Endothelial cell (in vitro differentiated cells): ENCODE measurements around the gene ENOPH1. TPM values are rescaled to one million over a fixed set of nuclear protein-coding genes. Genes with fewer than 3 reads are reported as not detected.

Source experiments
- DNase-seq: peaks from one replicate; pipeline ENCODE4 v3.0.0; 2021; ENCODE audit warnings: low spot score
- H3K27ac Mint-ChIP-seq: one replicate; pipeline ENCODE4 v1.8.0; 2021; ENCODE audit warnings: mixed read lengths, inconsistent platforms; ENCODE audit not compliant: unreplicated experiment
- H3K27me3 Mint-ChIP-seq: one replicate; pipeline ENCODE4 v1.8.0; 2021; ENCODE audit warnings: mild to moderate bottlenecking, moderate library complexity, mixed read lengths, inconsistent platforms; ENCODE audit not compliant: unreplicated experiment
- H3K36me3 Mint-ChIP-seq: one replicate; pipeline ENCODE4 v1.8.0; 2021; ENCODE audit warnings: mild to moderate bottlenecking, low read depth, mixed read lengths, inconsistent platforms; ENCODE audit not compliant: unreplicated experiment
- H3K4me1 Mint-ChIP-seq: one replicate; pipeline ENCODE4 v1.8.0; 2021; ENCODE audit warnings: mild to moderate bottlenecking, mixed read lengths, inconsistent platforms; ENCODE audit not compliant: unreplicated experiment
- H3K4me3 Mint-ChIP-seq: one replicate; pipeline ENCODE4 v1.8.0; 2021; ENCODE audit warnings: mild to moderate bottlenecking, mixed read lengths, inconsistent platforms; ENCODE audit not compliant: unreplicated experiment
- H3K9me3 Mint-ChIP-seq: one replicate; pipeline ENCODE4 v1.8.0; 2021; ENCODE audit warnings: mixed read lengths, inconsistent platforms; ENCODE audit not compliant: unreplicated experiment
- total RNA-seq: library from RNA; stranded (reverse); fragmentation: NEBNext Ultra II Directional; extraction: Animal tissue kit (Norgen Biotek cat#: 25700); gene quantifications from one replicate; pipeline ENCODE4 v1.2.1, GENCODE V29; 2021; ENCODE audit not compliant: unreplicated experiment
- TF ChIP-seq, protein P1 (sequence below): fragments of 200-600 bp; sonication (generic); IDR thresholded peaks from one replicate; pipeline ENCODE4 v1.5.0; 2021; ENCODE audit warnings: antibody characterized with exemption; ENCODE audit not compliant: unreplicated experiment

Gene ENOPH1
- total RNA-seq, 1 donor from 2014 or later, result 37.1 TPM

DNA sequence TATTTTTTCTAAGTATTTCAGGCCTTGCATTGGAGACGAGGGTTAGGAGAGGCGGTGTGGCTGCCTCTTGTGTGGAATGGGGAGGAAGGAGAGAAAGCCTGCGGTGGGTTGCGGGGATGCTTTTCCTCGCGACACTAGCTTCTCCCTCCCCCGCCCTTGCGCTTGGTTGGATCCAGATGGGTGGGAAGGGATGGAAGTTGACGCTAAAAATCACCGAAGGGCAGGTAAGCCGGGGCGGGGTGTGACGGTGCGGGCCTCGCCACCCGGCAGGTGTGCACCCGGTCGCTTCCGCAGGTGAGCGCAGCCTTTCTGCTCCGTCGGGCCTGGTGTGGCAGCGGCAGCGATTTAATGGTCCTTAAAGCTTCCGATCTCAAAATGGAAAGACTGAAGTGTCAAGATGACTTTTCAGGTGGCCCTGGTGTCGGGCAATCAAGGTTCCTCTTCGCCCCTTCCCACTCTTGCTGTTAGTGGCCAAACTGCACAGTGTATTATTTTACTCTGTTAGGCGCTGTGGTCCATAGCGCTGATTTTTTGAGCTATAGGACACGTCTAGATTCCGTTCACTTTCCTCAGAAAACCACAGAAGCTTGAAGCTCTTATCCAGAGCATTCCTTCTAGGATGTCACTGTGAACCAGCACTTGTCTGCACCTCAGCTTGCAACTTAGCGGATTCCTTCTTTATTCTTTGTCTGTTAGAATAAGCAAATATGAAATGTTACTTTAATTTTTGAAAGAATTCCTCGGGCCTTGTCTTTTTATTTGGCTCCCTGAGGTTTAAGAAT lies 765 bp downstream of the ENOPH1 start:
- Mint-ChIP-seq H3K4me3 (peak overlapping the region; percentile 99), H3K9me3 (no peaks in the 10 kb centered on the region), H3K27ac (peak overlapping the region; percentile 96), H3K4me1 (peaks cover 52% of the 10 kb centered on the region), H3K27me3 (peaks cover 22% of the 10 kb centered on the region), H3K36me3 (peaks cover 33% of the 10 kb centered on the region)
- peak; percentile 22 for DNase-seq
- TF ChIP-seq, protein P1, sequence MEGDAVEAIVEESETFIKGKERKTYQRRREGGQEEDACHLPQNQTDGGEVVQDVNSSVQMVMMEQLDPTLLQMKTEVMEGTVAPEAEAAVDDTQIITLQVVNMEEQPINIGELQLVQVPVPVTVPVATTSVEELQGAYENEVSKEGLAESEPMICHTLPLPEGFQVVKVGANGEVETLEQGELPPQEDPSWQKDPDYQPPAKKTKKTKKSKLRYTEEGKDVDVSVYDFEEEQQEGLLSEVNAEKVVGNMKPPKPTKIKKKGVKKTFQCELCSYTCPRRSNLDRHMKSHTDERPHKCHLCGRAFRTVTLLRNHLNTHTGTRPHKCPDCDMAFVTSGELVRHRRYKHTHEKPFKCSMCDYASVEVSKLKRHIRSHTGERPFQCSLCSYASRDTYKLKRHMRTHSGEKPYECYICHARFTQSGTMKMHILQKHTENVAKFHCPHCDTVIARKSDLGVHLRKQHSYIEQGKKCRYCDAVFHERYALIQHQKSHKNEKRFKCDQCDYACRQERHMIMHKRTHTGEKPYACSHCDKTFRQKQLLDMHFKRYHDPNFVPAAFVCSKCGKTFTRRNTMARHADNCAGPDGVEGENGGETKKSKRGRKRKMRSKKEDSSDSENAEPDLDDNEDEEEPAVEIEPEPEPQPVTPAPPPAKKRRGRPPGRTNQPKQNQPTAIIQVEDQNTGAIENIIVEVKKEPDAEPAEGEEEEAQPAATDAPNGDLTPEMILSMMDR, result no peak

DNA sequence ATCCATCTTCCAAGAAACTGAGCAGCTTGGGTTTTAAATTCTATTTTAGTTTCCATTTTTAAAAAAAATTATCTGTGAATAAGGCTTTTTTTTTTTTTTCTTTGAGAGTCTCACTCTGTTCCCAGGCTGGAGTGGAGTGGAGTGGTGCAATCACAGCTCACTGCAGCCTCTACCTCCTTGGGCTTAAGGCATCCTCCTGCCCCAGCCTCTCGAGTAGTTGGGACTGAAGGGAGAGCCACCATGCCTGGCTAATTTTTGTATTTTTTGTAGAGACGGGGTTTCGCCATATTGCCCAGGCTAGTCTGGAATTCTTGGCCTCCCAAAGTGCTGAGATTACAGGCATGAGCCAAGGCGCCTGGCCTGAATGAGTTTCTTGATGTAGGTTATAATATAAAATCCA lies 1.4 kb downstream of the ENOPH1 start:
- Mint-ChIP-seq H3K36me3 (peaks cover 26% of the 10 kb centered on the region), H3K4me1 (peaks cover 51% of the 10 kb centered on the region), H3K9me3 (no peaks in the 10 kb centered on the region), H3K27ac (peak overlapping the region; percentile 96), H3K4me3 (peak overlapping the region; percentile 99), H3K27me3 (peaks cover 24% of the 10 kb centered on the region)
- TF ChIP-seq, protein P1, result no peak
- DNase-seq, result no peak

DNA sequence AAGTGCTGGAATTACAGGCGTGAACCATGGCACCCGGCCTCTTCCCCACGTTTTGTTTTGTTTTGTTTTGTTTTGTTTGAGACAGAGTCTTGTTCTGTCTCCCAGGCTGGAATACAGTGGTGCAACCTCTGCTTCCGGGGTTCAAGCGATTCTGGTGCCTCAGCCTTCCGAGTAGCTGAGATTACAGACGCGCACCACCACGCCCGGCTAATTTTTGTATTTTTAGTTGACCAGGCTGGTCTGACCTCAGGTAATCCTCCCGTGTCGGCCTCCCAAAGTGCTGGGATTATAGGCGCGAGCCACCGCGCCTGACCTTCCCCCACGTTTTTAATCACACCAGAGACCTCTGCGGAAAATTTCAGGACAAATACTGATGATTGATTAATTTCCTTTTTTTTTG lies 2.2 kb downstream of the ENOPH1 start:
- no peaks in the 10 kb centered on the region for H3K9me3 Mint-ChIP-seq
- peaks cover 25% of the 10 kb centered on the region for H3K27me3 Mint-ChIP-seq
- TF ChIP-seq, protein P1, result no peak
- peaks cover 25% of the 10 kb centered on the region for H3K36me3 Mint-ChIP-seq
- peak overlapping the region; percentile 1 for H3K27ac Mint-ChIP-seq
- peak overlapping the region; percentile 69 for H3K4me3 Mint-ChIP-seq
- DNase-seq, result no peak
- H3K4me1 Mint-ChIP-seq, result peaks cover 50% of the 10 kb centered on the region

DNA sequence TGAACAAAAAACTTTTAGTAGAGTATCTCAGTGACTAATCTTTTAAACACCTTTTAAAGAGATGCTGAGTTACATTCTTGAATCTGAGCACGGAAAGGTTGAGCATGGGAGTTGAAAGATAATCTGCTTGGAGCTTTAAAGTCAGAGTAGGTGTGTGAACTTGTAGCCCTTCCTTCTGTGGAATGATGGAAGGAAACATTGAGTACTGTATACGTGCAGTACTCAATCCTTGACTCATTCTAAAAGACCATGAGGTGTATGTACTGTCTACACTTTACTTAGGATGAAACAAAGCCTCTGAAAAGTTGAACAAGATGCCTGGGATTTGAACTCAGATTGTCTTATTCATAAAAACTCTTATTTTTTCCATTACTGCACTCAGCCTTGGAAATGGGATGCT lies 3.4 kb downstream of the ENOPH1 start:
- TF ChIP-seq, protein P1, result no peak
- Mint-ChIP-seq H3K4me3 (no peak overlapping the region), H3K9me3 (no peaks in the 10 kb centered on the region), H3K36me3 (peaks cover 15% of the 10 kb centered on the region), H3K4me1 (peaks cover 44% of the 10 kb centered on the region), H3K27me3 (peaks cover 19% of the 10 kb centered on the region), H3K27ac (peak overlapping the region; percentile 11)
- no peak for DNase-seq

DNA sequence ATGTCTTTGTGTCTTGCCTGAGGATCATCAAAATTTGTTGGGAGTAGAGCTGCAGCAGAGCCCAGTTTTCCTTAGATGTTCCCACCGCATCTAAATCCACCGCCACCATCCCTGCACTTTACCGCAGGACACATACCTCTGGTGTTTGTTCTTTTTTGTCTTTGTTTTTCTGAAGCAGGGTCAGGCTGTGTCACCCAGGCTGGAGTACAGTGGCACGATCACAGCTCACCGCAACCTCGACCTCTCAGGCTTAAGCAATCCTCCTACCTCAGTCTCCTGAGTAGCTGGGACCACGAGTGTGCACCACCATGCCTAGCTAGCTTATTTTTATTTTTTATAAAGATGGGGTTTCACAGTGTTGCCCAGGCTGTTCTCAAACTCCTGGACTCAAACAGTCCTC lies 4.6 kb downstream of the ENOPH1 start:
- no peaks in the 10 kb centered on the region for H3K9me3 Mint-ChIP-seq
- DNase-seq, result no peak
- H3K4me1 Mint-ChIP-seq, result peaks cover 48% of the 10 kb centered on the region
- H3K27me3 Mint-ChIP-seq, result peaks cover 15% of the 10 kb centered on the region
- H3K4me3 Mint-ChIP-seq, result no peak overlapping the region
- peaks cover 15% of the 10 kb centered on the region for H3K36me3 Mint-ChIP-seq
- TF ChIP-seq, protein P1, result no peak
- H3K27ac Mint-ChIP-seq, result no peak overlapping the region
